Progenitor cell of endocrine pancreas (in vitro differentiated cells): ENCODE measurements around the gene CRHR1. TPM values are rescaled to one million over a fixed set of nuclear protein-coding genes. Genes with fewer than 3 reads are reported as not detected.

ENCODE experiments used
- DNase-seq: peaks from one replicate; pipeline ENCODE4 v3.0.0; 2021; ENCODE audit warnings: low spot score; ENCODE audit not compliant: unreplicated experiment
- H3K27ac Mint-ChIP-seq: 2 replicates; pipeline ENCODE4 v1.8.0; 2021; ENCODE audit warnings: mild to moderate bottlenecking, moderate library complexity, mixed read lengths
- H3K27me3 Mint-ChIP-seq: 2 replicates; pipeline ENCODE4 v1.8.0; 2021; ENCODE audit warnings: mixed read lengths
- H3K36me3 Mint-ChIP-seq: 2 replicates; pipeline ENCODE4 v1.8.0; 2022; ENCODE audit warnings: mixed read lengths; ENCODE audit not compliant: insufficient read depth
- H3K4me1 Mint-ChIP-seq: 2 replicates; pipeline ENCODE4 v1.8.0; 2021; ENCODE audit warnings: low read depth, mixed read lengths
- H3K4me3 Mint-ChIP-seq: 2 replicates; pipeline ENCODE4 v1.8.0; 2021; ENCODE audit warnings: low read depth, mild to moderate bottlenecking, moderate library complexity, mixed read lengths
- H3K9me3 Mint-ChIP-seq: 2 replicates; pipeline ENCODE4 v1.8.0; 2021; ENCODE audit warnings: low read depth, mixed read lengths
- CTCF ChIP-seq: fragments of 200-600 bp; sonication (generic); IDR thresholded peaks from one replicate; pipeline ENCODE4 v1.5.0; 2021; ENCODE audit warnings: antibody characterized with exemption, mild to moderate bottlenecking; ENCODE audit not compliant: unreplicated experiment
- total RNA-seq: library from RNA; stranded (reverse); gene quantifications from 2 replicates; pipeline ENCODE4 v1.2.1, GENCODE V29; 2021

Gene CRHR1
- total RNA-seq, 1 donor from 2014 or later = not detected

- TF ChIP-seq CTCF = no peak
- Mint-ChIP-seq H3K4me3 (no peak overlapping the region), H3K9me3 (no peaks in the 10 kb centered on the region), H3K27ac (no peak overlapping the region), H3K4me1 (no peaks in the 10 kb centered on the region), H3K27me3 (peaks cover 48% of the 10 kb centered on the region), H3K36me3 (no peaks in the 10 kb centered on the region)
- no peak for DNase-seq
Measured at GRCh38 chr17:45748731-45749310, 35.3 kb upstream of the CRHR1 start.

GRCh38 chr17:45749831-45750335, 34.2 kb upstream of the CRHR1 start:
- no peaks in the 10 kb centered on the region for H3K36me3 Mint-ChIP-seq
- H3K4me1 Mint-ChIP-seq = no peaks in the 10 kb centered on the region
- DNase-seq = no peak
- no peak overlapping the region for H3K4me3 Mint-ChIP-seq
- no peak for TF ChIP-seq CTCF
- H3K27me3 Mint-ChIP-seq = peaks cover 45% of the 10 kb centered on the region
- H3K9me3 Mint-ChIP-seq = no peaks in the 10 kb centered on the region
- H3K27ac Mint-ChIP-seq = no peak overlapping the region

GRCh38 chr17:45750779-45751440, 33.2 kb upstream of the CRHR1 start:
- TF ChIP-seq CTCF = no peak
- peaks cover 47% of the 10 kb centered on the region for H3K27me3 Mint-ChIP-seq
- no peak overlapping the region for H3K27ac Mint-ChIP-seq
- H3K9me3 Mint-ChIP-seq = no peaks in the 10 kb centered on the region
- no peaks in the 10 kb centered on the region for H3K4me1 Mint-ChIP-seq
- no peaks in the 10 kb centered on the region for H3K36me3 Mint-ChIP-seq
- no peak for DNase-seq
- H3K4me3 Mint-ChIP-seq = no peak overlapping the region

GRCh38 chr17:45751466-45751865, 32.7 kb upstream of the CRHR1 start:
- no peak overlapping the region for H3K27ac Mint-ChIP-seq
- H3K27me3 Mint-ChIP-seq = peaks cover 46% of the 10 kb centered on the region
- H3K9me3 Mint-ChIP-seq = no peaks in the 10 kb centered on the region
- no peak overlapping the region for H3K4me3 Mint-ChIP-seq
- DNase-seq = no peak
- H3K36me3 Mint-ChIP-seq = no peaks in the 10 kb centered on the region
- no peak for TF ChIP-seq CTCF
- no peaks in the 10 kb centered on the region for H3K4me1 Mint-ChIP-seq

GRCh38 chr17:45752246-45752645, 31.9 kb upstream of the CRHR1 start:
- no peak overlapping the region for H3K4me3 Mint-ChIP-seq
- no peak overlapping the region for H3K27ac Mint-ChIP-seq
- no peaks in the 10 kb centered on the region for H3K9me3 Mint-ChIP-seq
- DNase-seq = no peak
- no peaks in the 10 kb centered on the region for H3K4me1 Mint-ChIP-seq
- TF ChIP-seq CTCF = no peak
- H3K27me3 Mint-ChIP-seq = peaks cover 52% of the 10 kb centered on the region
- no peaks in the 10 kb centered on the region for H3K36me3 Mint-ChIP-seq
